ENCODE measurements around the gene CDHR2.

CDHR2 gene

DNA sequence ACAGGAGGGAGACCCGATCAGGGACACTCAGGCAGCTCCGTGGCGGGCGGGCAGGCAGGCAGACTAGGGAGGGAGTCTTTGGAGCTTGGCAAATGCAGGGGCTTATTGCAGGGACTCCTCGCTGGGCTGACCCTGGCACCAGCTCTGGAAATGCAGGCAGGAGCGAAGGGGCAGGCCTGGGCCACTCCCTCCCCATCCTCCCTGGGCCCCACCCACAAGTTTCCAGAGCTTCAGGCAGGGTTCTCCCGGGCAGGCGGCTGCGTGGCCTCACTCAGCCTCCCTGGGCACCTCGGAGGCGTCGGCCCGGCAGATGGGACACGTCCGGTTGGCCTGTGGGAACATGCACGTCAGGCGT is 20.4 kb upstream of the CDHR2 start:
- DNase-seq: no peak

DNA sequence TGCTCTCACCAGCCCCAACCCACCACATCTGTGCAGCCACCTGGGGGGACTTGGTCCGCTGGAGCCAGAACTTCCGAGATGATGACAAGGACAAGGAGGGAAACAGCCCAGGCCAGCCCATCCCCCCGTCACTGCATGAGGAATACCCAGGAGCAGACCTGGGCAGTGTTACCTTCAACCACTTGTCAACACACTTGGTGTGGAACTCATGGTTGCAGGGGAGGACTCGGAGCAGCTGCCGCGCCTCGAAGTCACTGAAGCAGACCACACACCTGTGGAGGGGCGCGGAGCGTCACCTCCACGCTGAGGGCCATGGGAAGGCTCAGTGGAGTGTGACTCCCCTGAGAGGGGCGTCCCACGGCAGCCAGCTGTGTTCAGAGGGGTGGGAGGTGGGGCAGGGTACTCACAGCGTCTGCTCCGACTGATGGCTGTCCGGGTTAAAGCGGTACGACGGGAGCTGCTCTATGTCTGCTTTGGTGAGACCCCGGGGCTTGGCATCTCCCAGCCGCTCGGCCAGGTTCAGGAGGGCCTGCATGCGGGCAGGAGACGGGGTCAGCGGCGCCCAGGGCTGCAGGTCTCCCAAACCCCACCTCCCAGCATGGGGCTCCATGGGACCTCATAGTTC is 19.9 kb upstream of the CDHR2 start:
- DNase-seq: no peak

DNA sequence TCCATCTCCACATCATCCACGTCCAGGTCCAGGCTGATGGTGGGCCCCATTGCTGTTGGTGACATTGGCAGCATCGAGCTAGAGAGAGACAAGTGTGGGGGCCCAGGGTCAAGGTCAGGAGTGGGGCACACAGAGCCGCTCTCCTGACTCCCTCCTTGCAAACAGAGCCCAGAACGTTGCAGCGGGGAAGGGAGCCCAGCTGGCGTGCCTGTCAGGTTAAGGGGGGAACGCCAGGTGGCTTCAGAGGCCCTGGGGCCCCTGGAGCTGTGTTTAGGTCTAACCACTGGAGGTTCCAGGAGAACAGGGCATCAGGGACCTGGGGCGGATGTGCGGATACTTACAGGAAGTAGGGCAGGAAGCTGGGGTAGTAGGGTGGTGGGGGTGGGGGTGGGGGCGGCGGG is 19.4 kb upstream of the CDHR2 start:
- DNase-seq: no peak

- no peak for DNase-seq
These were observed 18.7 kb upstream of the CDHR2 start for GRCh38 chr5:176530393-176530982.

DNA sequence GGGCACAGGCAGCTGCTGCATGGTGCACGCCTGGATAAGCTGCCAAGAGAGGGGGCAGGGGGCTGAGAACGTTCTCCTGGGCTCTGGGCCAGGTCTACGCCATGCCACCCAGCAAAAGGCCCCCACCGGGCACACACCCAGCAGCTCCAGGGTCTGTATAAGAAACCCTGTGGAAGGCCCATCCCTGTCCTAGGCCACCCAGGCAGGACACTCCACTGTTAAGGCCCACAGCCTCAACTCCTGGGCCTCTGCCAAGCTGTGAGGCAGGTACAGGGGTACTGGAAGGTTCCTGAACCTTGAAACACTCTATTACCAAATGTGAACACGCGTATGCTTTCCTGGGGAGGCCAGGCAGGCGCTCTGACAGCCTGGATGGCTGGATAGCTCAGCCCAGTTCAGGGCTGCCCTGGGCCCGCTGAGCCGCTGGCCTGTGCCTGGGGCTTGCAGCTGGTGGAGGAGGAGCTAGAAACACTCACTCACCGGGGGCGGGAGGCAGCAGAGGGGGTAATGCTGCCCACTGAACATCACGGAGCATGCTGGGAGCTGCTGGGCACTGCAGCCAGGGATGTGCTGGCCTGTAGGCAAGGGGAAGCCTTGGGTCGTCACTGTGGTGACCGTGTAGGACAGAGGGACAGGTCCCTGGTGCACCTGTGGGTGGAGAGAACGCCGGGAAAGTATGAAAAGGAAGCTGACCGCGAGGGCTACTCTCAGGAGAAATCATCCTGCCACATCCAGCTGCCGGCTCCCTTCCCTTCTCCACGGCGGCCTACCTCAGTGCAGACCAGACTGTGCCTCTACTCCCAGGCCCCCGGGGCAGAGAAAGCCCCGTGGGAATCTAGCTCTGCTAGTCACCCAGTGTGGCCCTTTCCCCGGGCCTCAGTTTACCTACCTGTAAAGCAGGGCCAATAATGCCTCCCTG is 17.9 kb upstream of the CDHR2 start:
- DNase-seq: no peak

DNA sequence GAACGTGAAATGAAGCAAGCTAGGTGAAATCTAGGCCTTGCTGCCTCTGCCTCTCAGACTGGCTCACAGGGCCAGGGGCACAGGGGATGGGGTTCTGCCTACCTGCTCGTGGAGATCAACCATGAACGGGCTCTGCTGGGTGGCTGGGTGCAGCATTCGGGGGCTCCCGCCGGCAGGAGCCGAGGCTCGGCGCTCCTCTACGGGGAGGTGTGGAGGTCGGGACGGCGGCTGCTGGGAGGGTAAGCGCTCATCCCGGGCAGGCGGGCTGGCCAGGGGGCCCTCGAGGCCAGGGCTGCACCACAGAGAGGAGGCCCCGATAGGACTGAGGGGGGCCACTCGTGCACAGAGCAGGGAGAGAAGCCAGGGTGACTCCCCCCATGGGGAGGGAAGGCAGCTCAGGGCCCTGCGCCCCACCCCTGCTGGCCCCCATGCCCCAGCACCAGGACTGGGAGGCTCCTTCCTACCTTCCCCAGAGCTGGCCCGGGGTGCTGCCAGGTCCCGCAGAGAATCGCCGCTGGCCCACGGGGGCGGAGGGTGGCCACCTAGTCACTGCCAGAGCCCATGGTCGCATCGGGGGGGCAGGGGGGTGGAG is 17.1 kb upstream of the CDHR2 start:
- DNase-seq: no peak

DNA sequence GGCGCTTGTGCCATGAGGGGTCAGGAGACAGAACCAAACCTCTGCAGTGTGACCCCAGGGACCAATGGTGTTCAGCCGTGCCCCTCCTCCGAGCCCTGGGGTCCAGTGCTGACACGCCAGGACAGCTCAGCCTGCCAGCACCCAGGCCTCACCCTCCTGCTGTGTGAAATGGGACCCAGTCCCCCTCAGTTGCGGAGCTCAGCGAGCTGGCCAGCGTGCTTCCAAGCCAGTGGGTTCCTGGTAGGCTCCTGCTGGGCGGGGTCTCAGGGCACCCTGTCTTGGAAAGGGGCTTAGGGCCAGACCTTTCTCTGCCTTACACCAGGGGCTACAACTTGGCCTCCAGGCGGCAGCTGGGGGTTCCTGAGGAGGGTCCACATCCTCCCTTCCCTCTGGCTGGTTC is 16.3 kb upstream of the CDHR2 start:
- DNase-seq: no peak

DNA sequence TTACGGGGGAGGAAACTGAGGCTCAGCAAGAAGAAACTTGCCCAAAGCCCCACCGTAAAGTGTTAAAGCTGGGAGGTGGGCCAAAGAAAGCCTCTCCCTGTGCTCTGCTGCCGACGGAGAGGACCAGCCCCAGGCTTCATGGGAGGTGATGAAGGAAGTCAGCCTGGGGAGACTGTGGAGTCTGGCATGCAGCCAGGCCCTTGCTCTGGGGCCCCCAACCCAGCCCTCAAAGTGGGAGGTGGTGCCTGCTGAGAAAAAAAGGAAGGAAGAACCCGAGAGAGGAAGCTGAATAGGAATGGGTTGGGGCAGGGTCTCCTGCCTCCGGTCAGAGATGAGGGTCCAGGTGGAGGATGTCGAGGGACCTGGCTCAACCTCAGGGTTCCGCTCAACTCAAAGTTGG is 15.8 kb upstream of the CDHR2 start:
- DNase-seq: no peak

GRCh38 chr5:176533894-176534611 is 15.1 kb upstream of the CDHR2 start:
- no peak for DNase-seq

- DNase-seq: no peak
These were observed 14.5 kb upstream of the CDHR2 start for GRCh38 chr5:176534640-176535039.

- DNase-seq: no peak
These were observed 14.0 kb upstream of the CDHR2 start for GRCh38 chr5:176535101-176535663.

DNA sequence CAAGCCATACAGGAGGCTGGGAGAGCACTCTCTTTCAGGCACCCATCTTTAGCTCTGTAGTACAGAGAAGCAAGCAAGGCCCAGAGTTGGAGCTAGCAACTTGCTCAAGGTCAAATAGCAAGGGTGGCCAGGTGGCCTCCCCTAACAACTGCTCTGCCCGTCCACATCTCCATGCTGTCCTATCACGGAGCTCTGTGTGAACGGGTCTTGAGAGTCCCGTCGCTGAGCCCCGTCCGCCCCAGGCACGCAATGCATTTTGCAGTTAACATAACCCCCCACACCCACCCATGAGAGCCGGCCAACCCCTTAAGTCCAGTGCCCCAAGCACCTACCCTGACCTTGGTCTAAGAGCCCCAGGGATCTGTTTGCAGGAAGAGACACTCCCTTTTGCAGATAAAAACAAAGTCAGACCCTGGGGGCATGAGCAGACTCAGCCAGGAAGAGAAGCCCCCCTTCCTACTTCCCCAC is 13.4 kb upstream of the CDHR2 start:
- no peak for DNase-seq

DNA sequence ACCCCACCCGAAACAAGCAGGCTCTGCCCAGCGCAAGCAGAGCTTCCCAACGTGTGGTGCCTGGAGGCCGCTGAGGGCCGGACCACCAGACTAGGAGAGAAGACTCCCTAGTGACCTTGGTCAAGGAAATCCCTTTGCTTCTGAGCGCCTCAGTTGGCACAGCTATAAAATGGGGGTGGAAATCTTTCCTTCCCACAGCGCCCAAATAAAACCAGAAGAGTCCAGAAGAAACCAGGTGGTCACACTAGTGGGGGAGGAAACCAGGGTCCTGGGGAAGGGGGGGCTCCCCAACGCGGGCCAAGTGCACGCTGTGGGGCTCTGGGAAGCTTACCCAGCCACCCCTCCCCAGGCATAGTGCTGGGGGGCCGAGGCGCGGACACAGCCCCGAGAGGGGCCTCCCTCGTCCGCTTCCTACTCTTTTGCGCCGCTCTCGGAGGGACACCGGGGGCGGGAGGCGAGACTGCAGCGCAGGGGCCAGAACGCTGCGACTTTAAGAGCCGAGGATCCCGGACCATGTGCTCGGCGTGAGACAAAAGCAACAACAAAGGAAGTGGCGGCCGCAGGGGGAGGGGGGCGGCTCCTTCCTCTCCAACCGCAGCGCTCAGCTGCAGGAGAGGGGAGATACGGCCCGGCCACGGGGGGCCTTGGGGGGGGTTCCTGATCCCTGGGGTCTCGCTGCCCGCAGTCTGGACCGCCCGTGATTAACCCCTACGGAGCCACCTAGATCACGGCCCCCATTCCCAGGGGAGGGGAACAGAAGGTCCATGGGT is 12.8 kb upstream of the CDHR2 start:
- DNase-seq: peak; percentile 28

- DNase-seq: peak; percentile 87
These were observed 12.1 kb upstream of the CDHR2 start, which contains the start of gene RNF44 for GRCh38 chr5:176536902-176537553. RNF44 (minus strand) TSS chr5:176537402; CDS start chr5:176532472, 4,930 bp downstream.

DNA sequence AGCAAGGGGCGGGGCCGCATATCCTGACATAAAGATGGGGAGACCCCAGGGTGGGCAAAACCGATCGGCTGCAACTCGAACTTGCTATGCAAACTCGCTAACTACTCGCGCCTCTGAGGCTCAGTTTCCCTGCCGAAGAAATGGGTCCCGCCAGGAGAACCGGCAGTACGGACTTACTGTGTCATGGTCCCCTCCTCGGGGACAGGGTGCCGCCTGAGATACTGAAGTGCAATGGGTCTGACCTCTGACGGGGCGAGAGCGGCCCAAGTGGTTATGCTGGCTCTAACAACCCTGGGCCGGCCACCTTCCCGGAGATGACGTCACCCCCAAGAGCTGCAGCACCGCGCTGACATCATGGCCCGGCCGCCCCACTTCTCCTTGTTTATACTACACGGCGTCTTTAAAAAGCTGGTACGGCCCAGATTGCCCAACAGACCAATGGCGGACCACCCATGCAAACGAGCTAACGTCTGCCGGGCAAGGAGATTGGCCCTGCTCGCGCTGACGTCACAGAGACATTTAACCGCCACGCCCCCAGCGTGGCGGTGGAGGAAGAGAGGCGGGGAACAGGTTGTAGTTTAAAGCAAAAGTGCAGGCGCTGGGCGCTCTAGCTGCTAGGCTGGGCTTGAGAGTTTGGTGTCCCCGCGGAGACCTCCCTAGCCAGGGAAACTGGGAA is 11.4 kb upstream of the CDHR2 start:
- DNase-seq: peak; percentile 93

DNA sequence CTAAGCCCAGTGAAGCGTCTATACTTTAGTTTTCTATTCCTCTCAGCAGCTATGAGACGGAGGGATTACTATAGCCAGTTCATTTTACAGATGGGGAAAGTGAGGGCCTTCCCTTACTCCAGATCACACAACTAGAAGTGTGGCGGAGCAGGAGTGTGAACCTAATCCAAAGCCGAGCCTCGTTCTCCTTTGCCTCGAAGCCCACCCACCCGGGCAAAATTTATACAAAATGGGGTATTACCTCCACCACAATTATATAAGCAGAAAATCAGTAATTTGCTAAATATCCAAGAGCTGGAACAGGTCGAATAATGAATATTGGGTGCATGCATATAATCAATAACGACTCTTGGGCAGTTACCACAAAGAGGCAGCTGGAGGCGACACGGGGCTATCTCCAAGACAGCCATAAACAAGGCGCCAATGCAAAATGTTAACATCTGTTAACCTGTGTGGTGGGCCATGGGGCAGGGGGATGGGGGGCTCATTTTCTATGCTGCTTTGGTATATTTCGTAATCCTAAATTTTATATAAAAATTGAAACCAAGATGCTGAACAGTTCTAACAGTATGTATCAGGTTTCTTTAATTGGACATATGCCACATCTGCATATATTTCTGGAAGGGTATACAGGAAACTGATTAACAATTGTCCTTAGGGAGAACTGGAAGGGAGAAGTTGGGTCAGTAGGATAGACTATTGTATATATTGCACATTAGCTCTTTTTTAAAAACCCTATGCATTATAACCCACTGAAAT is 10.7 kb upstream of the CDHR2 start:
- DNase-seq: no peak

DNA sequence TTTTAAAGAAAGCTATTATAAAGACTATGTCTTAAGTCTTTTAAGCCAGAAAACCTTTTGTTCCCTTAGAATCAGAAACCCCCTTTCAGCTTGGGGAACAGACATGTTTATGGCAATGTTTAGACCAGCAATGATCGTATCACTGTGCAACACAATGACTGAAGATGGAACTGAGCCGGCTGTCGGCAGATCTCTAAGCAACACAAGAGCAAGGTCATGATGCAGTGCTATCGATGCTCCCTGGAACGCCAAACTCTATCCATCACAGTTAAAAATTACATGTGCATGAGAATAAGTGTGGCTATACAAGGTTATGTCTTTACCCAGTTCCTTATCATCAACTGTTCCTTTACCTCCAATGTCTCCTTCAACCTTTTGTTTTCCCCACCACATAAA is 10.2 kb upstream of the CDHR2 start:
- no peak for DNase-seq

GRCh38 chr5:176540476-176540899 is 8.7 kb upstream of the CDHR2 start:
- DNase-seq: no peak

- no peak for DNase-seq
These were observed 8.2 kb upstream of the CDHR2 start for GRCh38 chr5:176540956-176541337.
